Measurements from ENCODE around the gene SYNPO2. TPM values are rescaled to one million over a fixed set of nuclear protein-coding genes. Genes with fewer than 3 reads are reported as not detected.

Gene SYNPO2
- total and polyA plus RNA-seq, 2 donors (not counting 1 experiment from before 2014, with no cell fraction given) = 0.03 to 0.20 TPM

DNA sequence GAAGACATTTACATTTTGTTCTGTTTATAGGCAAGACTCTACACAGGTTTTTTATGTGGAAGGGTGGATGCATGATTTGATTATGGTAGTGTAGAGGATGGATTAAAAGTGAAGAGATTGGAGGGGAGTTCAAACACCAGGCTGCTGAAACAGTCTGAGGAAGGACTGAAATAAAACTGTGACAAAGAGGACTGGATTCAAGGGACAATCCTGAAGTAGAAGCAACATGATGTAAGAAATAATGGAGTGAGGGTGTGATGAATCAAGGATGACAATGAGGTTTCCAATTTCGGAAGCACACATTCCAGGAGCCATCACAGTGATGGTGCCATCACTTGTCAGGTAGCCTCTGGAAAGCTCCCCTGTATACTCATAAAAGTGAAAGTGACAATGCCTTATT is 103.5 kb downstream of the SYNPO2 start:
- Histone ChIP-seq H3K4me3 (ENCODE audit: control extremely low read depth in 1 of 5, extremely low read depth in 1 of 5, insufficient read depth in 1 of 5, low read depth in 2 of 5, low read length in 4 of 5) (no peak overlapping the region), H3K9me3 (ENCODE audit: control extremely low read depth in 1 of 3, control insufficient read depth in 2 of 3, insufficient read depth in 1 of 3, low read length in 2 of 3) (no peaks in the 10 kb centered on the region), H3K79me2 (ENCODE audit: control insufficient read depth, insufficient read depth, low read length) (no peaks in the 10 kb centered on the region), H2AFZ (ENCODE audit: insufficient read depth, low read depth, low read length, poor library complexity, severe bottlenecking) (no peak overlapping the region), H3K4me2 (replicated peaks; ENCODE audit: low read depth, low read length, poor library complexity, severe bottlenecking) (peak overlapping the region; percentile 5), H3K4me1 (ENCODE audit: control insufficient read depth in 2 of 2, insufficient read depth in 2 of 2, low read length in 2 of 2) (no peaks in the 10 kb centered on the region), H4K20me1 (ENCODE audit: control insufficient read depth, insufficient read depth, low read length, poor library complexity, severe bottlenecking) (no peaks in the 10 kb centered on the region), H3K36me3 (replicated peaks in 1 of 2; ENCODE audit: control extremely low read depth in 1 of 2, control insufficient read depth in 1 of 2, extremely low read depth in 1 of 2, insufficient read depth in 2 of 2, low read length in 1 of 2) (no peaks in the 10 kb centered on the region), H3K27ac (ENCODE audit: low read length in 2 of 2) (no peak overlapping the region), H3K9ac (ENCODE audit: low read length) (no peak overlapping the region), H3K27me3 (replicated peaks in 1 of 4; ENCODE audit: control extremely low read depth in 1 of 4, control insufficient read depth in 3 of 4, insufficient read depth in 4 of 4, low read length in 3 of 4) (no peaks in the 10 kb centered on the region)
- intact Hi-C loops (cut with micrococcal nuclease) = no loop called here
- no CpG with 5 or more reads among the region's 1 CpG for WGBS (ENCODE audit: insufficient coverage)
- peaks cover 9% of the 10 kb centered on the region for H3K4me1 Mint-ChIP-seq
- H3K4me3 Mint-ChIP-seq = peak overlapping the region; percentile 61
- ChIA-PET CTCF (no interaction called here), POLR2A (no interaction called here)
- DNase-seq = no peak
- no peak overlapping the region for H3K27ac Mint-ChIP-seq
- peaks cover 7% of the 10 kb centered on the region for H3K27me3 Mint-ChIP-seq
- H3K9me3 Mint-ChIP-seq (ENCODE audit: insufficient read depth) = no peaks in the 10 kb centered on the region
- no peak for TF ChIP-seq EZH2 (IDR thresholded peaks at IDR 0.05; ENCODE audit: borderline replicate concordance, insufficient read depth, low read depth, low read length, poor library complexity, severe bottlenecking)
- TF ChIP-seq, protein P1, sequence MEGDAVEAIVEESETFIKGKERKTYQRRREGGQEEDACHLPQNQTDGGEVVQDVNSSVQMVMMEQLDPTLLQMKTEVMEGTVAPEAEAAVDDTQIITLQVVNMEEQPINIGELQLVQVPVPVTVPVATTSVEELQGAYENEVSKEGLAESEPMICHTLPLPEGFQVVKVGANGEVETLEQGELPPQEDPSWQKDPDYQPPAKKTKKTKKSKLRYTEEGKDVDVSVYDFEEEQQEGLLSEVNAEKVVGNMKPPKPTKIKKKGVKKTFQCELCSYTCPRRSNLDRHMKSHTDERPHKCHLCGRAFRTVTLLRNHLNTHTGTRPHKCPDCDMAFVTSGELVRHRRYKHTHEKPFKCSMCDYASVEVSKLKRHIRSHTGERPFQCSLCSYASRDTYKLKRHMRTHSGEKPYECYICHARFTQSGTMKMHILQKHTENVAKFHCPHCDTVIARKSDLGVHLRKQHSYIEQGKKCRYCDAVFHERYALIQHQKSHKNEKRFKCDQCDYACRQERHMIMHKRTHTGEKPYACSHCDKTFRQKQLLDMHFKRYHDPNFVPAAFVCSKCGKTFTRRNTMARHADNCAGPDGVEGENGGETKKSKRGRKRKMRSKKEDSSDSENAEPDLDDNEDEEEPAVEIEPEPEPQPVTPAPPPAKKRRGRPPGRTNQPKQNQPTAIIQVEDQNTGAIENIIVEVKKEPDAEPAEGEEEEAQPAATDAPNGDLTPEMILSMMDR (IDR thresholded peaks at IDR 0.05) = no peak
- no peak for ATAC-seq (ENCODE audit: low read depth)

GRCh38 chr4:118993333-118993732 is 104.7 kb downstream of the SYNPO2 start:
- no peak overlapping the region for H3K4me2 ChIP-seq (replicated peaks; ENCODE audit: low read depth, low read length, poor library complexity, severe bottlenecking)
- no peak overlapping the region for H2AFZ ChIP-seq (ENCODE audit: insufficient read depth, low read depth, low read length, poor library complexity, severe bottlenecking)
- H3K9me3 ChIP-seq (ENCODE audit: control extremely low read depth in 1 of 3, control insufficient read depth in 2 of 3, insufficient read depth in 1 of 3, low read length in 2 of 3) = no peaks in the 10 kb centered on the region
- no peak overlapping the region for H3K9ac ChIP-seq (ENCODE audit: low read length)
- H3K4me3 ChIP-seq (ENCODE audit: control extremely low read depth in 1 of 5, extremely low read depth in 1 of 5, insufficient read depth in 1 of 5, low read depth in 2 of 5, low read length in 4 of 5) = no peak overlapping the region
- no peaks in the 10 kb centered on the region for H3K4me1 ChIP-seq (ENCODE audit: control insufficient read depth in 2 of 2, insufficient read depth in 2 of 2, low read length in 2 of 2)
- H3K27ac Mint-ChIP-seq = no peak overlapping the region
- H3K27me3 ChIP-seq (replicated peaks in 1 of 4; ENCODE audit: control extremely low read depth in 1 of 4, control insufficient read depth in 3 of 4, insufficient read depth in 4 of 4, low read length in 3 of 4) = no peaks in the 10 kb centered on the region
- ATAC-seq (ENCODE audit: low read depth) (no peak), DNase-seq (no peak)
- intact Hi-C loops (cut with micrococcal nuclease) = no loop called here
- peaks cover 12% of the 10 kb centered on the region for H3K27me3 Mint-ChIP-seq
- H3K36me3 ChIP-seq (replicated peaks in 1 of 2; ENCODE audit: control extremely low read depth in 1 of 2, control insufficient read depth in 1 of 2, extremely low read depth in 1 of 2, insufficient read depth in 2 of 2, low read length in 1 of 2) = no peaks in the 10 kb centered on the region
- H3K4me3 Mint-ChIP-seq = no peak overlapping the region
- H4K20me1 ChIP-seq (ENCODE audit: control insufficient read depth, insufficient read depth, low read length, poor library complexity, severe bottlenecking) = no peaks in the 10 kb centered on the region
- POLR2A ChIA-PET = no interaction called here
- TF ChIP-seq EZH2 (IDR thresholded peaks at IDR 0.05; ENCODE audit: borderline replicate concordance, insufficient read depth, low read depth, low read length, poor library complexity, severe bottlenecking) = no peak
- TF ChIP-seq, protein P1 (IDR thresholded peaks at IDR 0.05) = no peak
- peaks cover 9% of the 10 kb centered on the region for H3K4me1 Mint-ChIP-seq
- no peaks in the 10 kb centered on the region for H3K9me3 Mint-ChIP-seq (ENCODE audit: insufficient read depth)
- CTCF ChIA-PET = no interaction called here
- H3K27ac ChIP-seq (ENCODE audit: low read length in 2 of 2) = no peak overlapping the region
- no peaks in the 10 kb centered on the region for H3K79me2 ChIP-seq (ENCODE audit: control insufficient read depth, insufficient read depth, low read length)
- WGBS (ENCODE audit: insufficient coverage) = no CpG with 5 or more reads among the region's 2 CpGs

All from B cell (primary cell).